Sigmoid colon (tissue), 7 donors: ENCODE results near the gene AGPAT2. TPM values are rescaled to one million over a fixed set of nuclear protein-coding genes. Genes with fewer than 3 reads are reported as not detected.

Source experiments
- DNase-seq: peaks from one replicate; pipeline ENCODE4 v3.0.0-alpha.2; 2019
- H3K27ac ChIP-seq, 4 donors: fragments of 200-600 bp; sonication (generic); one replicate each; pipeline ENCODE4 v1.5.1; 2016 to 2019; ENCODE audit warnings: mild to moderate bottlenecking in 1 of 4
- H3K27me3 ChIP-seq, 3 donors: fragments of 200-600 bp; sonication (generic); one replicate each; pipeline ENCODE4 v1.5.1; 2019; ENCODE audit warnings: mild to moderate bottlenecking in 1 of 3
- H3K36me3 ChIP-seq, 4 donors: fragments of 200-600 bp; sonication (generic); one replicate each; pipeline ENCODE4 v1.5.1; 2016 to 2019
- H3K4me1 ChIP-seq, 4 donors: fragments of 200-600 bp; sonication (generic); one replicate each; pipeline ENCODE4 v1.5.1; 2017 to 2019
- H3K4me3 ChIP-seq, 4 donors: fragments of 200-600 bp; sonication (generic); one replicate each; pipeline ENCODE4 v1.5.1; 2017 to 2019; ENCODE audit warnings: mild to moderate bottlenecking in 2 of 4, moderate library complexity in 1 of 4
- H3K9me3 ChIP-seq, 4 donors: fragments of 200-600 bp in 3 of 4; sonication (generic) in 3 of 4; one replicate each; pipeline versions ENCODE4 v1.5.1 to v1.6.1; 2013 to 2019
- CTCF ChIP-seq, 4 experiments: fragments of 450-650 bp in 3 of 4; fragments of 200-600 bp in 1 of 4; IDR thresholded peaks; one replicate each; pipeline ENCODE4 v1.5.1; 2016 to 2019; ENCODE audit warnings: antibody characterized with exemption in 4 of 4, mild to moderate bottlenecking in 3 of 4, moderate library complexity in 2 of 4
- EP300 ChIP-seq, 4 donors: sonication (generic); formaldehyde crosslinking; IDR thresholded peaks; one replicate each; pipeline ENCODE4 v1.6.1; 2017; ENCODE audit warnings: antibody characterized with exemption in 4 of 4
- POLR2A ChIP-seq, 2 donors: fragments of 450-650 bp; IDR thresholded peaks; one replicate each; pipeline ENCODE4 v1.6.1; 2016; ENCODE audit warnings: antibody characterized with exemption in 2 of 2, mild to moderate bottlenecking in 2 of 2, moderate library complexity in 2 of 2
- POLR2AphosphoS5 ChIP-seq, 4 donors: sonication (generic); formaldehyde crosslinking; IDR thresholded peaks; one replicate each; pipeline ENCODE4 v1.6.1; 2017; ENCODE audit warnings: antibody characterized with exemption in 4 of 4
- WGBS, 2 donors: extraction: QIAGEN DNeasy Blood & Tissue Kit; methylation state at CpG; one replicate each; pipeline ENCODE4 v1.1.7; 2013; 5-methylcytosine and 5-hydroxymethylcytosine counted together
- intact Hi-C: fragments of 100-400 bp; cut with DNase I; formaldehyde crosslinking; loops from one replicate; pipeline ENCODE4 v1.15.1; 2023
- polyA plus RNA-seq, 3 donors: library from polyadenylated mRNA; stranded (reverse); fragments of 200-250 nt; gene quantifications; one replicate each; pipeline ENCODE4 v1.2.3, GENCODE V29; 2013
- total RNA-seq, 4 donors: library from RNA; depleted of rRNA; stranded (reverse); fragments of >200 nt; gene quantifications; one replicate each; pipeline ENCODE4 v1.1.0, GENCODE V29; 2016
- donor health status: healthy with polysubstance abuse.
- donor health status: Bipolar disorder and iron deficiency.
- donor health status: healthy.

The AGPAT2 gene
- total and polyA plus RNA-seq, 7 donors = 28.0 to 345 (median 62.4) TPM

- intact Hi-C loops = no loop called here
- 79 to 88% methylated on average over 10 to 11 of the region's 11 CpGs for WGBS, 2 donors
- Histone ChIP-seq H3K27ac (no peak overlapping the region), H3K4me3 (no peak overlapping the region), H3K9me3 (no peaks in the 10 kb centered on the region), H3K4me1 (peaks cover 0 to 39% (median 24%) of the 10 kb centered on the region in 4 donors), H3K36me3 (no peaks in the 10 kb centered on the region), H3K27me3 (no peaks in the 10 kb centered on the region)
- no peak for TF ChIP-seq CTCF (IDR thresholded peaks at IDR 0.05)
- TF ChIP-seq POLR2AphosphoS5 (IDR thresholded peaks at IDR 0.05) = no peak
- DNase-seq = no peak
Measured at GRCh38 chr9:136698635-136699246, 11.5 kb upstream of the AGPAT2 start.

GRCh38 chr9:136697821-136698526 is 10.7 kb upstream of the AGPAT2 start:
- H3K27ac ChIP-seq = no peak overlapping the region
- 14 to 52% methylated on average over 20 of the region's 20 CpGs for WGBS, 2 donors
- H3K27me3 ChIP-seq = no peaks in the 10 kb centered on the region
- no peaks in the 10 kb centered on the region for H3K36me3 ChIP-seq
- DNase-seq = no peak
- TF ChIP-seq CTCF (IDR thresholded peaks at IDR 0.05) (no peak), EP300 (IDR thresholded peaks at IDR 0.05) (no peak), POLR2AphosphoS5 (IDR thresholded peaks at IDR 0.05) (no peak), POLR2A (IDR thresholded peaks at IDR 0.05) (no peak)
- peaks cover 0 to 40% (median 25%) of the 10 kb centered on the region in 4 donors for H3K4me1 ChIP-seq
- intact Hi-C loops = no loop called here
- H3K9me3 ChIP-seq = no peaks in the 10 kb centered on the region
- no peak overlapping the region for H3K4me3 ChIP-seq

- no peaks in the 10 kb centered on the region for H3K27me3 ChIP-seq
- no peak overlapping the region for H3K4me3 ChIP-seq
- H3K4me1 ChIP-seq = peaks cover 0 to 40% (median 25%) of the 10 kb centered on the region in 4 donors
- WGBS, 2 donors = 19 to 68% methylated on average over 23 of the region's 23 CpGs
- no peak overlapping the region for H3K27ac ChIP-seq
- DNase-seq = no peak
- TF ChIP-seq CTCF (IDR thresholded peaks at IDR 0.05) = no peak
- TF ChIP-seq POLR2A (IDR thresholded peaks at IDR 0.05) = no peak
- no peak for TF ChIP-seq EP300 (IDR thresholded peaks at IDR 0.05)
- no peak for TF ChIP-seq POLR2AphosphoS5 (IDR thresholded peaks at IDR 0.05)
- no peaks in the 10 kb centered on the region for H3K9me3 ChIP-seq
- intact Hi-C loops = no loop called here
- no peaks in the 10 kb centered on the region for H3K36me3 ChIP-seq
Measured at GRCh38 chr9:136697146-136697820, 10.0 kb upstream of the AGPAT2 start.

- TF ChIP-seq EP300 (IDR thresholded peaks at IDR 0.05) = no peak
- no peak for TF ChIP-seq POLR2A (IDR thresholded peaks at IDR 0.05)
- no peak for TF ChIP-seq CTCF (IDR thresholded peaks at IDR 0.05)
- no peak for TF ChIP-seq POLR2AphosphoS5 (IDR thresholded peaks at IDR 0.05)
- no peak overlapping the region for H3K4me3 ChIP-seq
- WGBS, 2 donors = 69 to 77% methylated on average over 9 of the region's 9 CpGs
- H3K4me1 ChIP-seq = peaks cover 0 to 43% (median 26%) of the 10 kb centered on the region in 4 donors
- H3K9me3 ChIP-seq = no peaks in the 10 kb centered on the region
- no peak for DNase-seq
- intact Hi-C loops = no loop called here
- H3K36me3 ChIP-seq = no peaks in the 10 kb centered on the region
- no peaks in the 10 kb centered on the region for H3K27me3 ChIP-seq
- no peak overlapping the region for H3K27ac ChIP-seq
Measured at GRCh38 chr9:136696502-136696901, 9.2 kb upstream of the AGPAT2 start.
